Activated CD8-positive, alpha-beta T cell treated with anti-CD3 and anti-CD28 coated beads for 36 hours (primary cell): Measurements from ENCODE around the gene PIAS1. TPM values are rescaled to one million over a fixed set of nuclear protein-coding genes. Genes with fewer than 3 reads are reported as not detected.

Experiments used
- ATAC-seq: fragments of 200-7000 bp; cut with Tn5 transposase; one replicate; pipeline ENCODE4 v1.10.0; 2021; ENCODE audit warnings: mild to moderate bottlenecking, moderate library complexity
- CTCF ChIA-PET: fragments of 350-600 bp; sonication (Branson Sonifier 250); formaldehyde crosslinking; loops from one replicate; lab custom pipeline; 2021; ENCODE audit warnings: antibody characterized with exemption; lab: Charles Lee
- POLR2A ChIA-PET: fragments of 350-600 bp; sonication (Branson Sonifier 250); formaldehyde crosslinking; loops from one replicate; lab custom pipeline; 2021; ENCODE audit warnings: antibody characterized with exemption; lab: Charles Lee
- DNase-seq: peaks from one replicate; pipeline ENCODE4 v3.0.0-alpha.2; 2020
- H3K27ac Mint-ChIP-seq: one replicate; pipeline ENCODE4 v1.8.0; 2021; ENCODE audit warnings: mild to moderate bottlenecking, mixed read lengths
- H3K27me3 Mint-ChIP-seq: one replicate; pipeline ENCODE4 v1.8.0; 2021; ENCODE audit warnings: mixed read lengths
- H3K36me3 Mint-ChIP-seq: one replicate; pipeline ENCODE4 v1.8.0; 2021; ENCODE audit warnings: low read depth, mixed read lengths
- H3K4me1 Mint-ChIP-seq: one replicate; pipeline ENCODE4 v1.8.0; 2021; ENCODE audit warnings: low read depth, mixed read lengths
- H3K4me3 Mint-ChIP-seq: one replicate; pipeline ENCODE4 v1.8.0; 2021; ENCODE audit warnings: mild to moderate bottlenecking, moderate library complexity, mixed read lengths
- H3K9me3 Mint-ChIP-seq: one replicate; pipeline ENCODE4 v1.8.0; 2021; ENCODE audit warnings: mixed read lengths
- intact Hi-C: fragments of 100-400 bp; cut with micrococcal nuclease; formaldehyde crosslinking; loops from one replicate; pipeline ENCODE4 v1.10.0; 2022
- total RNA-seq, 2 experiments: library from RNA; stranded (reverse); gene quantifications; one replicate each; pipeline ENCODE4 v1.2.3, GENCODE V29; 2021
- TF ChIP-seq, protein P1 (sequence below): fragments of 200-600 bp; IDR thresholded peaks from one replicate; pipeline ENCODE4 v1.8.0; 2022; ENCODE audit warnings: antibody characterized with exemption, mild to moderate bottlenecking

Gene PIAS1
- total RNA-seq, 2 experiments from 2014 or later: 26.0 to 29.8 TPM

DNA sequence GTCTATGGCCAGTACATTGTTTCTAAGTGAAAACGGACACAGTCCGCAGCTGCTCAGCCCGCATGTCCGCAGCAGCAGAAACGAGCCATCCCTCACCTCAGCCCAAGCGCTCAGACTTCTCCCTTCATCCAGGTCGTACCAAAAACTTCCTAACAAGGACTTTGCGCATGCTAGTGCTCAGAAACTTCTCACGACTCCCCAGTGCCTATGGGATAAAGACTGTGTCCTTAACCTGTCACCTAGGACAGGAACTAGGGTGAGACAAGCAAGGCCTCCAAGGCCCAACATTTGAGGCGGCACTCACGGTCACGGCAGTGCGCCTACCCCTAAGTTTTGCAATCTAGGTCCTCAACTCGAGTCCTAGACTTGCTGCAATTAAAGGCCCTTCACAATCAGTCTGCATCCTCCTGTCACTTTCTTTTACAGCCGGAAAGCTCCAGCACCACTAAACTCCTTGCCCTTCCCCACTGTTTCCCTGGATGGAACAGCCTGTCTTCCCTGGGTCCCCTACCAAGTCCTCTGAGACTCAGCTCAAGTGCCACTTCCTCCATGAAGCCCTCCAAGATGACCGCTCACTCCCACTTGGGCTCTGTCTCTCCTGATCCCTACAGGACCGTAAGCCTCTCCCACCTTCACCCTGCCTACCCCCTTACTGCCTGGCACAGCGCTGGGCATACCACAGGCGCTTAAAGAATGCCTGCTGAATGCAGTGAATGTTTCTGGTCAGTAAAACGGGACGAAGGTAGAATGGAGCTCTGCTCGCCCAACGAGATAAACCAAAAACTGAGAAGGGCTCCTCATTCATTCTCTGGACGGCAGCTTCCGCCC, 174.2 kb downstream of the PIAS1 start:
- peaks cover 38% of the 10 kb centered on the region for H3K4me1 Mint-ChIP-seq
- intact Hi-C loops: no loop called here
- no peaks in the 10 kb centered on the region for H3K27me3 Mint-ChIP-seq
- no peaks in the 10 kb centered on the region for H3K9me3 Mint-ChIP-seq
- DNase-seq (peak; percentile 19), ATAC-seq (no peak)
- CTCF ChIA-PET: interaction anchor here (1.3 to 3.2 kb wide), 3 partner anchors 18 to 78 kb away, joined by 4 to 17 read pairs (median 4); partner anchors contain the start of gene FEM1B
- TF ChIP-seq, protein P1, sequence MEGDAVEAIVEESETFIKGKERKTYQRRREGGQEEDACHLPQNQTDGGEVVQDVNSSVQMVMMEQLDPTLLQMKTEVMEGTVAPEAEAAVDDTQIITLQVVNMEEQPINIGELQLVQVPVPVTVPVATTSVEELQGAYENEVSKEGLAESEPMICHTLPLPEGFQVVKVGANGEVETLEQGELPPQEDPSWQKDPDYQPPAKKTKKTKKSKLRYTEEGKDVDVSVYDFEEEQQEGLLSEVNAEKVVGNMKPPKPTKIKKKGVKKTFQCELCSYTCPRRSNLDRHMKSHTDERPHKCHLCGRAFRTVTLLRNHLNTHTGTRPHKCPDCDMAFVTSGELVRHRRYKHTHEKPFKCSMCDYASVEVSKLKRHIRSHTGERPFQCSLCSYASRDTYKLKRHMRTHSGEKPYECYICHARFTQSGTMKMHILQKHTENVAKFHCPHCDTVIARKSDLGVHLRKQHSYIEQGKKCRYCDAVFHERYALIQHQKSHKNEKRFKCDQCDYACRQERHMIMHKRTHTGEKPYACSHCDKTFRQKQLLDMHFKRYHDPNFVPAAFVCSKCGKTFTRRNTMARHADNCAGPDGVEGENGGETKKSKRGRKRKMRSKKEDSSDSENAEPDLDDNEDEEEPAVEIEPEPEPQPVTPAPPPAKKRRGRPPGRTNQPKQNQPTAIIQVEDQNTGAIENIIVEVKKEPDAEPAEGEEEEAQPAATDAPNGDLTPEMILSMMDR: no peak
- H3K27ac Mint-ChIP-seq: peak overlapping the region; percentile 67
- peaks cover 27% of the 10 kb centered on the region for H3K36me3 Mint-ChIP-seq
- peak overlapping the region; percentile 85 for H3K4me3 Mint-ChIP-seq
- POLR2A ChIA-PET: interaction anchor here (0.6 to 5.7 kb wide), 10 partner anchors 9 to 567 kb away, joined by 3 to 50 read pairs (median 4); partner anchors contain the start of genes FEM1B and PIAS1

DNA sequence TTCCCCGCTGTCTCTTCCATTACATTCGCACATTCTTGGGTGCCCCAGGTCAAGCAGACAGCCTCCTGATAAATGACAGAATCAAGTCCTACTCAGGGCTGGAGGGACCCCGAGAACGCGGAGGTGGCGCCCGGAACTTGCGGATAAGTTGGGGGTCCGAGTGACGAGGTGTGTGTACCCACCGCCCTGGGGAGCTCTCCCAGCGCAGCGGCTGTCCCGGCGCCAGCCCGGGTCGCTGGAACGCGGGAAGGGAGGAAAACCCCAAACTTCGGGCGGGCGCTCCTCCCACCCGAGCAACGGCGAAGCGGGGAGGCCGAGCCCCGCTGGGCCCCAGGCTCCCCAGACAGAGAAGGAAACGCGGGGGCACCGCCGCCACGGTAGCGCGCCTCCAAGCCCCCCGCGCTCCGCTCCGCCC, 174.9 kb downstream of the PIAS1 start:
- H3K4me3 Mint-ChIP-seq: peak overlapping the region; percentile 85
- ChIA-PET POLR2A (interaction anchor here (0.6 to 5.7 kb wide), 10 partner anchors 9 to 566 kb away, joined by 3 to 50 read pairs (median 3); partner anchors contain the start of genes FEM1B and PIAS1), CTCF (interaction anchor here (1.0 to 3.2 kb wide), 5 partner anchors 18 to 77 kb away, joined by 4 to 17 read pairs (median 4); partner anchors contain the start of gene FEM1B)
- DNase-seq (no peak), ATAC-seq (no peak)
- H3K27me3 Mint-ChIP-seq: no peaks in the 10 kb centered on the region
- peaks cover 38% of the 10 kb centered on the region for H3K4me1 Mint-ChIP-seq
- H3K9me3 Mint-ChIP-seq: no peaks in the 10 kb centered on the region
- H3K36me3 Mint-ChIP-seq: peaks cover 26% of the 10 kb centered on the region
- H3K27ac Mint-ChIP-seq: peak overlapping the region; percentile 67
- intact Hi-C loops: no loop called here
- TF ChIP-seq, protein P1: no peak

DNA sequence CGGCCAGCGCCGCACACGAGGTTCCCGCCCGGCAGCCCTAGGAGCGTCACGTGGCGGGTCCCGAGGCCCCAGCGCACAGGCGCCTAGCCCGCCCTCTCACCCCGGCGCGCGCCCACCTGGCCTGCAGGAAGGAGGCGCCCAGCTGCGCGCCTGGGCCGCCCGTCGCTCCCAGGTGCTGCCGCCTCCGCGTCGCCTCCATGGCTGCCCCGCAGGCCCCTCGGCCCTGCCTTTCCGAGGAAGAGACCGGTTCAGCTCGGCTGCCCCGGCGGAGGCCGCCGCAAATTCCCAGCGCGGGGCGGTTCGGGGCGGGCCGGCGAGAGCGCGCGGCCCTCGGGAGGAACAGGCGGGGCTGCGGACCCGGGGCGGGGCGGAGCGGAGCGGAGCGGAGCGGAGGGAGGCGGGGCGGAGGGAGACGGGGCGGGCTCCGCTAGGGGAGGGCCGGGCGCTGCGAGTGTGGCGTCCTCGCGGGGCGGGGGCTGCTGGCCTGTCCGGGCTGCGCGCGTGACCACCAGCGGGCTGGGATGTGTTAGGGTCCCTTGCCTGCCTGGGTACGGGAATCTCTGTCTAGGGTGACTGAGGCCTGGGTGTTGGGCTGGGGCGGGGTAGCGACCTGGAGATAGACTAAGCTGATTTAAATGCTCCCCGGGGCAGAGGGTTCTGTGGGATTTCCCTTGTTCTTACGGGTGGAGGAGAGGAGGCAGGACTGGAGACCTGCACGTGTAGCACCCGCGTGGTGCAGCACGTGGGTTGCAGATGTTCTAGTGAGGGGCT, 175.5 kb downstream of the PIAS1 start, which contains the start of gene CLN6:
Gene CLN6 (minus strand): TSS at position 343 of the 771 bp plus-strand sequence. CDS start 144 bp downstream, at position 199.
- Mint-ChIP-seq H3K4me1 (peaks cover 36% of the 10 kb centered on the region), H3K9me3 (no peaks in the 10 kb centered on the region), H3K27ac (peak within 1 kb of the TSS; percentile 87), H3K4me3 (peak within 1 kb of the TSS; percentile 85), H3K36me3 (peaks cover 23% of the 10 kb centered on the region), H3K27me3 (no peaks in the 10 kb centered on the region)
- ATAC-seq: peak; percentile 91
- POLR2A ChIA-PET: interaction anchor here (0.6 to 5.7 kb wide), 10 partner anchors 10 to 565 kb away, joined by 3 to 50 read pairs (median 3); partner anchors contain the start of genes FEM1B and PIAS1
- TF ChIP-seq, protein P1: no peak
- CTCF ChIA-PET: interaction anchor here (1.0 to 3.2 kb wide), 7 partner anchors 19 to 366 kb away, joined by 3 to 17 read pairs (median 4); partner anchors contain the start of gene FEM1B
- peak; percentile 87 for DNase-seq
- intact Hi-C loops: no loop called here

DNA sequence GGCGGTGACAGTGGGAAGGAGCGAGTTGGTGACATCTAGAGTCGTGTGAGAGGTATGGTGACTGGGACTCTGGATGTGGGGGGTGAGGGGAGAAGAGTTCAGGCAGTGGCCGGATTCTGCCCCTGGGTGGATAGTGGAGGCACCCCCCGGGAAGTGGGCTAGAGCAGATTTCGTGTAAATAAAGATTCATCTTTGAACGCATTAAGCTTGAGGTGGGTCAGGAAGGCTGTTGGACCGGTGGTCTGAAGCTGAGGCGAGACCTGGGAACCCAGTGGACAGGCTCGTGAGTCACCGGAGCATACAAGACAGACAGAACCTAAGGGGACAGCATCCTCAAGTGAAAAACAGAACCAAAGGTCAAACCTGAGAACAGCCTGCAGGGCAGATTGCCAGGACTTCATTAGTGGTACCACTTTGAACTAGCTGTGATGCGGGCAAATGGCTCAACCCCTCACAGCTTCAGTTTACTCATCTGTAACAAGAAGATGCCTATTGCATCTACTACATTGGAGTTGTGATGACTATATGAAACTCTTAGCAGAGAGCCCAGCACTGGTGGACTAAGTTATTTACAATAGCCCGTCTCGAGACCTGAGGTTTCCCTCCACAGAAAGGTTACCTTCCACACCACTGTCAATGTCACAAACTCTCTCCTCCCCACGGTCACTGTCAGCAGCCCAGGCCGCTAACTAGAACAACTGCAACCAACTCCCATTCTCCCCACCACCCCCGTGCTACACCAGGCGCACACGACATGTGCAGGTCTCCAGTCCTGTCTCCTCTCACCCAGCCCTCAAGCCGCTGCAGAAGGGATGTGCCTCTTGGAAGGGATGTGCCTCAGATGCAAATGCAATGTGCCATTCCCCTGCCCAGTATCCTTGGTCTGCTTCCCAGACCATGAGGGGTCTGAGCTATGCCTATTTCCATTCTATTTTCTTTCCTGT, 176.3 kb downstream of the PIAS1 start:
- Mint-ChIP-seq H3K4me3 (peak overlapping the region; percentile 78), H3K4me1 (peaks cover 29% of the 10 kb centered on the region), H3K27me3 (no peaks in the 10 kb centered on the region), H3K9me3 (no peaks in the 10 kb centered on the region), H3K27ac (peak overlapping the region; percentile 87), H3K36me3 (peaks cover 18% of the 10 kb centered on the region)
- ATAC-seq (no peak), DNase-seq (peak; percentile 55)
- intact Hi-C loops: no loop called here
- TF ChIP-seq, protein P1: no peak
- ChIA-PET POLR2A (interaction anchor here (0.6 to 5.7 kb wide), 7 partner anchors 11 to 256 kb away, joined by 3 to 50 read pairs (median 4); partner anchors contain the start of gene FEM1B), CTCF (interaction anchor here (1.3 to 3.2 kb wide), 5 partner anchors 20 to 367 kb away, joined by 3 to 17 read pairs (median 5); partner anchors contain the start of gene FEM1B)
